ENCODE measurements around the gene TRPM3.

Gene TRPM3

DNA sequence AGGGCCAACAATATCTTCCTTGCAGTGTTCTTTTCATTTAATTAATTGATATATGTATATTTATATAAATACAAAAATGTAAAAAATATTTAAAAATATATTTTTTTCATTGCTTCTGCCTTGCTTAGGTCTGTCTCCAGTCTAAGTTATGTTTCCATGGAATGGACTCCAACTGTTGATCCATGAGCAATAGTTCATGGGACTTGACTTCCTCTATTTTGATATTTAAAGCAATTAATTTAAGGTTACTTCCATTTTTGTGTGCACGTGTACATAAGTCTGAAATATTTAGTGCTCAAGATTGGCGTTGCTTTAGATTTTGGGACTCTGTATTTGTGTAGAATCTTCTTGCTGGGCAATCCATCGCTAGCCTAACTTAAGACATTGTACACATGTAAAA, 551.6 kb downstream of the TRPM3 start:
- no peak for DNase-seq

DNA sequence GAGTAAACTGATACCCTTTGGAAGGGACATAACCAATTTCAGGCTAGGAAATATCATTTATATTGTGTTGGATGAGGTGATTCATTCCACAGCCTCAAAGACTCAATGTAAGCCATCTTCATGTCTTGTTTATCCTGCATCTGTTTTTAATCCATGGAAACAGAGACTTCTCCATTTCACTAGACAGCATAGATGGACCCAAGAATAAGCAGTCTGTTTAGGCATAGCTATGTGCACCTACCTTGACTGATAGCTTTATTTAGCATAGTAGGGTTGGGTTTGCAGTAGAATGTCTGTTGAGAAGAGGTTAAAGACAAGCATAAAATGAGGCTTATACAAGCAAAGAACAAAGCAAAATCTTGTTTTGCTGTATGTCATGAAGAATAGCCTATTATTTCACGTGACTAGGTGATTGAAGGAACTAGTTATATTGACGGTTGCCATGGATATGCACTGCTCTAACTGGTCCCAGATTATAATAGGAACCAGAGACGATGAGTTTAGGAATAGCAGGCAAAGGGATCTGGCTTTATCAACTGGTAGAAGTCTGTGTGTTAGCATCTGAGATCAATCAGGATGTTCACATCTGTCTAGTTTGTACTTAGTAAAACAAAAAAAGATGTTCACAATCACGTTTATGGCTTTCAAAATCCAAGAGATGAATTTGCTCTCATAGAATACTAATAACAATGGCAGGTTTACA, 552.2 kb downstream of the TRPM3 start:
- no peak for DNase-seq

DNA sequence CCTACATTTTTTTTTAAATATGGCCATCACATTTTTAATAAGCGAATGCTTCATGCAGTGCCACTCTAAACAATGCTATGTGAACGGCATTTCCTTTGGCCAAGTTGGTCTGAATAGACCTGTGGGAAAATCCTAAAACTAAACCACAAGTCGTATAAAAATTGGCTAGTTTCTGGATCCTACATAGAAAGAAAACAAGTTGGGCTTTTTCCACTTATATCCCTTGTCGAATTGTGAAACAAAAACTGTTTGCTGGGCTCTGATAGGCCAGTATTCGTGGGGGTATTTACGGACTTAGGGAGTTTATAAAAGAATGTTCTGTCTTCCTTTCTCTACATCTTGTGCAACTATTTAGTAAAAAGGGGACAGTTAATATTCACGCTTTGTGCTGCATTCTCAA, 553.9 kb downstream of the TRPM3 start:
- no peak for DNase-seq

DNA sequence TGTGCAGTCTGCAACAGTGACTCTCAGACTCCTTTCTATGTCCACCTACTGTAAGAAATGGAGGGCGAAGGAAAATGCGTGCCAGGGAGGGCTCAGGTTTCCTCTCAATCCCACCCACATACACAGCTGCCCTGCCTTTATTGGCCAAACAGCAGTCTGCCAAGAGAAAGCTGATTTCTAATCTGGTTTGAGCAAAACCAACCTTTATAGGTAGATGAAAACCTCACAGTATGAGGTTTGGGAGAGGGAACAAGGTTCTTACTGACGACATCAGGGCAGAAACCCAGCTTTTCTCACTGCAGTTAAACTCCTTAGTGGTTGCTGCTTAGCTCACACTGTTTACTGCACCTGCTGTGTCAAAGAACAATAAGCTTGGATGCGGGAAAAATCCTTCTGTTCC, 554.7 kb downstream of the TRPM3 start:
- DNase-seq: no peak

DNA sequence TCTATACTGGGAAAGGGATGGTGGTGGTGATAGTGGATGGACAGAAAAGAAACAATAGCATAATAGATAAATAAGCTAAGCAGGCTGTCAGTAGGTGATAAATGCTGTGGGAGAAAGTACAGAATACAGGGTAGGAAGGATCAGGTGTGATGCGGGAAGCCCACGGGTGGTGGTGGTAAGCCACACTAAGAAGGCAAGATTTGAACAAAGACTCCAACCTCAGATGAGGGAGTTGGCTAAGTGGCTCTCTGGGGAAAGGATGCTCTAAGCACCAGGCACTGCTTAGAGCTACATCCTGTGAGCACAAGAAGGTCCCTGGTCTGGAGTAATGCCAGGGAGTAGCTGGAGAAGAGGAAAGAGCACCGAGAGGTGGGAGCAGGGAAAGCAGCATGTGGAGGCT, 555.4 kb downstream of the TRPM3 start:
- no peak for DNase-seq

DNA sequence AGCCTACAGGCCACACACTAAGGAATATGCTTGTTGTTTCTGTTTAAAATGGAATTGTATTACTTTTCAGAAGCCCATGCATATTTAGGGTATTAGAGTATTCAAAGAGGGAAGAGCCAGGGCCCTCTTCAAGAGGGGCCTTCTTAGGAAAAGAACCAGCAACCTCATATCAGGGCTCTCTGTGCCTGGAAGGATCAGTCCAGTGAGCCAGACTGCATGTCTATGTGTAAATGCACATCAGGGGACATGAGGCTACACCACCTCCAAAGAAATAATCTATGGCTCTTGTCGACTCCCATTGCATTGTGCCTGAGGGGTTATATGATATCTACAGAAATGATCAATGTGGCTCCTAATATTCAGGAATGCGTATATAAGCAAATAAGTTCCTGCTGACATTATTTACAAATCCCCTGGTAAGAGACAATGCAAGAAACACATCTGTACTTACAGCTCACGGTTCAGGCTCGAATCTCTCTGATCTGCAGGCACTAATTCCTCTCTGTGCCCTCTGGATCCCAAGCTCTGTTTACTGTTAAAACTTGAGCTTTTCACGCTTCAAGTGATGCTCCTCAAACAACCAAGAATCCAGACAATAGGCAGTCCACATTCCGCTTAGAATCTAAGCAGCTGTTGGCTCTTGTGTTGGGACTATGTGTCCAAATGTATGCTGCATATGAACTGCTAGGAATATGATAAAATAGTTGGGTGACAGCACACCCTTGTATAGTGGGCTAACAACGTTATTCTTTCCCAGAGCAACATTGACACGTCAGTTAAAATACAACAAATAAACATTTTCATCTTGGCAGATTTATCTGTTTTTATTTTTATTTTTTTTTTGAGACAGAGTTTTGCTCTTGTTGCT, 556.7 kb downstream of the TRPM3 start:
- DNase-seq: no peak

DNA sequence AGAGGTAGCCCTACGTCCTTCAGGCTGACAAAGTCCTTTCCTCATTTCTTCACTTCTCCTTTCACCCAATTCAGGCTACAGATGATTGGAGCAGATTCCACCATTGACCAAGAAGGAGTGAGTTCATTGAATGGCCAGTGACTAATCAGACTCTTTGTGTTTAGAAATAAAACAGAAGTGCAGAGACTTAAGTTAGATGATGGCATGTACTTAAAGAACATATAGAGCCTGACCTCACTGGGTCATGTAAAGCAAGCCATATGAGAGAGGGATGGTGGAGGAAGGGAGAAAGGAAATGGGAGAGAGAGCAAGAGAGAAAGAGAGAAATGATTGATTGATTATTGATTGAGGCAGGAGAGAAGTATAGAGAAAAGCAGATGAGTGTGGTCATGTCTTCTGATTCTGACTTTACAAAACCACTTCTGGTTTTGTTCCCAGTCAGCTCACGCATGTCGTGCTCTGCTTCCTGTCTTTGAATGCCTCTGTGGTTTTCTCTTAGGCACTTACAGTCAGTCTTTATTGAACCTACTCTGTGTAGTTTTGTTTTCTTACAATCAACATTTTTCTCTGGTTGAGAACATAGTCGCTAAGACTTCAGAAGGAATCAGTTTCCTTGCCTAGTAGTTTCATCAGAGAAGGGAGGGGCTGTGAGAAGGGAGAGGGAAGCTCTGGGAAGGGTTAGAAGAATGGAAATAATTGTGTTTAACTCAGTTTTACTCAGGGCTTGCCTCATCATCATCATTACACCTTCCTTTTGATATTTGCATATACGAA, 557.8 kb downstream of the TRPM3 start:
- no peak for DNase-seq

DNA sequence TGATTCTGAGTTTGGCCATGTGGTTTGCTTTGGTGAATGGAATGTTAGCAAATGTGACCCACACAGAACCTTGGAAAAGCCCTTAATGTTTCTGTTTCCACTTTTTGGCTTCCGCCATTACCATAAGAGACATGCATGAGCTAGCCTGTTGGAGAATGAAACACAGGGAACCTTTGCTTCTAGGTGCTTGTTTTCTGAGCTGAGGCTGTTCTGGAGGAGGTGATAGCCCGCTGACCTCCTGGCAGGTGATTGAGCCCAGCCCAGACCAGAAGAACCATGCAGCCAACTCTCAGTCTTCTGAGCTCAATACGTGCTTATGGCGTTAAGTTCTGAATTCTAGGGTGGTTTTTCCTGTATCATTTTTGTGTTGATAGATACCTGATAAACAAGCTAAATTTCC, 558.4 kb downstream of the TRPM3 start:
- no peak for DNase-seq

DNA sequence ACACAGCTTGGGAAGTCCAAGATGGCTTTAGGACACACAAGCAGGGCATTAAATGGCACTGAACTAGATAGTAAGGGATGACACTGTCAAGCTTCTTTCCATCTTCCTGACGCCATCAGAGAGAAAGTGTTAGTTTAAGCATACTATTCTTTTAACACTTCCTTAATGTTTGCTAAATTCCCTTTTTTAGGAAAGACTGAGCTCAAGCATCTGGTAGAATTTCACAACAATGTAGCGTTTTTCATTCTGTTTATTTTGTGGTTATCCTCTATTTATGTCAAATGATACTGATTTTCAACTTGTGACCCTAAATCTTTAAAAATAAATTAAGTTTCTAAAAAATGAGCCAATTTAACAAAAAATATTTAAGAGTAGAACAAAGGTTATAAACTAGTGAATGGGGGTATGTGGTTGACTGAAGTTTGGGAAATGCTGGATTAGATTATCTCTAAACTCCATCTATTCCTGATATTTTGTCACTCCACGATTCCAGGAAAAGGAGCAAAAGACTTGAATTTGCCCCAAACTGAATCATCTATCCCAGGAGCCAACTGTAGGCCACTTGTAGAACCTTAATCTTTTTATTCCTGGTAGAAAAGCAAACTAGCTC, 559.5 kb downstream of the TRPM3 start:
- DNase-seq: no peak

DNA sequence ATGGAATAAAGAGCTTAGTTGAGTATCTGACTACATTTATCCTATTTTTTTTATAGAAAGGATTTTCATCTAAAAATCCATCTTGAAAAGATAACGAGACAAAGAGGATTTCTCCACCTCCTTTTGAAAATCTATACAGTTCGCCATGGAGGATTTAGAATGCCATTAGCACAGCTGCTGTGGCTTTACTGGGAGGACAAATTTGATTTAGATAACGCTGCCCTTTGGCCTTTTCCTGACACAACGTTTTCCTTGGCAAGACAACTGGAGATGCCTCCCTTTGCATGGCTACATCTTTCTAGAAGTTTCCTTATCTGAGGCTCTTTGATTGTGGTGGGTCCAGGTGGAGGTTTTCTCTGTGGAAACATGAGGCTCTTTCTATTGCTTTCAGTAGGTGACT, 560.3 kb downstream of the TRPM3 start:
- no peak for DNase-seq

DNA sequence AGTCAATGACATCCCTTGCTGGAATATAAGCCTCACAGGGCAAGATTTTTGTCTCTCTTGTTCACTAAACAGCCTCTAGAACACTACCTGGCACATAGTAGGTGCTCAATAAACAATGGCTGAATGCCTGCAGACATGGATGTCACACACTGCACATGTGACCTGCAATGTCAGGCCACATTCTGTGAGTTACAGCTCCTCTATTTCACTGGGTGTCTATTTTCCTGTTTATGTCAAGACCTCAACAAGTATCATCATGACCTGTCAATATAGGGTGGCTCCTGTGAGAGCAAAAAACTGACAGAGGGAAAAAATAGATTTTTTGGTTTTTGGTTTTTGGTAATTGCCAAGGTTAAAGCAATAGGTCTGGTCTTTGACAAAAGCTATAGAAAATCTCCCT, 562.3 kb downstream of the TRPM3 start:
- no peak for DNase-seq

DNA sequence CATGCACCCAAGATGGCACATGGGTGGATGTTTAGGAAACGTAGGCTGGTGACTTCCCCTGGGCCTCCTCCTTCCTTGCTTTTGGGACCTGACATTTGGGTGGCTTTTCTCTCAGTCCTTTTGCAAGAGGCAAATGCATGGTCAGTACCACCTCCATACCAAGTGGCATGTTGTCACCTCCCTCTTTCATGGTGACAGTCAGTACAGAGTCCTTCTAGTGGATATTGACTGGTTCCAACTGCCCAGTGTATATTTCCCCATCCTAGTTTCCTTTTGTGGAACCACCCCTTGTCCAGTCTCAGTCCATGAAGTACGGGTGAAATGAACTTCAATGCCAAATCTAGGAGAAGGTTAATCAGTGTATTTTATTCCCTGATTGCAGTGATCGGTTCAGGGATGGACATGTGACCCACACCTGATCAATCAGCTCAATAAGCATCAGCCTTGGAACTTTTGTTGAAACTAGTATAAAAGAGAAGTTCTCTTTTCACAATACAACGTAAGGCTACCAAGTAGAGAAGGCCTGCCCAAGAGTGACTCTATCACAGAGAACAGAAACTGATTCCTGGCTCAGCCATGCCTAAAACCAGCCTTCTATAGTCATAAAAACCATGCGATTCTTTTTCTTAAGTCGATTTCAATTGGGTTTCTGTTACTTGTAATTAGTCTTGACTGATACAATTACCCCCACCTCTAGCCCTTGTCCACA, 563.6 kb downstream of the TRPM3 start:
- no peak for DNase-seq

DNA sequence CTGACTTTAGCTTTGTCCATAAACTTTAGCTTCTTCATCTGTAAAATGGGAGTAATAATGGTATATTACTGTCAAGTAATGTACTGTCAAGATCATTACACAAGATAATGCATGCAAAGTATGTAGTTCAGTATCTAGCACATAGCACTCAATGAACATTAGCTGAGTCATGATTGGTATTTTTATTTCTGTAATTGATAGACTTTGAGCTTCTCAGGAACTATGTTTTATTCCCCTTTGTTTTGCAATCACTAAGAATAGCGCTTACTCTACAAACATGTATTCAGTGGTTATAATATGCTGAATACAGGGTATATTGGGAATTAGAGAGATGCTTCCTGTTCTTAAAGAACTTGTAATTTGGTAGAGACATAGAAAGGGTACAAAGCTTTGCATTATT, 564.6 kb downstream of the TRPM3 start:
- no peak for DNase-seq

DNA sequence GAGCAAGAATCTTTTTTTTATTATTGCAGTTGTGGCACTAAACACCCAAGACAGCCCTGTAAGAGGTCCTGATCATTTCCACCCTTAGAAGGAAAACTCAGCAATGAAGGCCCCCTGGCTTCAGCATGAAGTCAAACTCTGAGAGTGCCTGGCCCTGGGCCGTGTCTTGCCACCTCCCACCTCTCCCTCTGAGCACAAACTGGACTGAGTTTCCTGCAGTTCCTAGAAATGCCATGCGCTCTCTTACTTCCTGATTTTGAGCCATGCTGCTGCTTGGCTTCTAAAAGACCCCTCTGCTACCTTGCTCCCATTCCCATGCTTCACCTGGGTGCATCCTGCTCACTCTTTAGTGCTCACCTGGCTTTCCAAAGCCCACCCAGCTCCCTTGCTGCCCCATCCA, 566.5 kb downstream of the TRPM3 start:
- DNase-seq: no peak

DNA sequence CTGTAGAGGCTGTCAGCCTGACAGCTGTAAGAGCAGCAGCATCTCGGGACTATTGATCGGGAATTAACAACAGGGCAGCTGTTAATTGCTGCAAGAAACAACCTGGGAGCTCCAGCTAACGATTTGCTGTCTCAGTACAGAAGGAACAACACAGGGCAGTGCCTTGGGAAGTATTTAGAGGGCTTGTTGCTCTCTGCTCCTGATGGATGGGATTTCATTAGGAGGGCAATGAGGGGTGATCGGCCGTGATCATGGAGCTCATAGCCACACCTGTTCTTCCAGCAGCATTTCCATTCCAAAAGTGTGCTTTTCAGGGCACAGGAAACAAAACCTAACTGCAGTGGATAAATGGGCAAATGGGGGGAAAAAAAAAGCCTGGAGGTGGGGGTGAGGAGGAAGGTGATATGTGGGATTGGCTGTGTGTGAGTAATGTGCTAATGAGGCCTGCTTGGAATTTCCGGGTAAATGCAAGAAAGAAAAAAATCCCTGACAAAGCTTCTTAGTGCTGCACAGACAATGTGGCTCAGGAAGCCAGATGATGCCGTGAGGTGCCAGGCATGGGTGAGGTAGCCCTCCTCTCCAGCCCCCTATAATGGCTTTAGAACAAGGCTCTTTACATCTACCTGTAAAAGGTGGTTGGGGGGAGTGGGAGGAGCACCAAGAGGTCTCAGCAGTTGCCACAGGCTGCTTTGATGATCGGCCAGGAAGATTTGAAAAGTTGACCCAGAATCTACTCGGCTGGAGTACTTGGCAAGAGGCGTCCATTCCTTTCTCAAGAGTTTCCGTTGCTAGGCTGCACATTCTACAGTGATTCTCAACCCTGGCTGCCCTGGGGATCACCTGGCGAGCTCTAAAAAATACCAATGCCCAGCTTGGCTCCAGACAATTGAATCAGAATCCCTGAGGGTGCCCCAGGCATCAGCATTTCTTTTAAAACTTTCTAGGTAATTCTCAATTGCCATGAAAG, 567.4 kb downstream of the TRPM3 start:
- no peak for DNase-seq

DNA sequence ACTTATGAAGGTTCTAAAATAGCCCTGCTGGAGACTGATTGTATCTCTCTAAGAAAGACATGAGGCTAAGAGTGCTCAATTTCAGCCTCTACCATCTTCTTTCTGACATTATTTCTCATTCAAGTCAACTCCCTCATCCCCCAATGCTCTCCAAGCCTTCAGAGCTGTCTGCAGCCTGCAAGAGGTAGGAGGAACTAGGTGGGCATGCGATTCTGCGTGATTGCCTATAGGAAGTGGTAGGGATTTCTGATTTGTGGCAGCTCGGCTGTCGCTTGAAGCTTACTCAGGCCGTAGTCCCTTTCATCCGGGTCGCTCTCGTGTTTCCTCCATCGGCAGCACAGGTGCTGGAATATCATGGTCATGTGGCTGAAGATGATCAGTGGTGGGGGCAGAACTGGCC, 568.9 kb downstream of the TRPM3 start:
- DNase-seq: no peak

DNA sequence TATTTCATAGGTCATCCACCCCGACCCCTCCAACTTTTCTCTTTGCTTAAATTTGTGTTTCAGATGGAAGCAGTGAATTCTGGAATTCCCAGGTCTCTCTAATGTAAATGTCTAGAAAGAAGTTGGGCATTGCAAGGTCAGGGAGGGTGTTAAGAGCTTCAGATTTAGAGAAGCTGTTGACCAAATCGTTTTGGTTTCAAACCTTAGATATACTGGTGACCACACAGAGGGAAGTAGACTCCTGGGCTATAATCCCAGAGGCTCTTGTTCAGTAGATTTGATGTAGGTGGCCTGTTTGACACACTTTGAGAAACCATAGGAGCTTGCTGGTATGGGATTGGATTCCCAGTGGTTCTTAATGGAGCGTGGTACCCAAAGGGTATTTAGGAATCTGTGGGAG, 569.6 kb downstream of the TRPM3 start:
- no peak for DNase-seq

DNA sequence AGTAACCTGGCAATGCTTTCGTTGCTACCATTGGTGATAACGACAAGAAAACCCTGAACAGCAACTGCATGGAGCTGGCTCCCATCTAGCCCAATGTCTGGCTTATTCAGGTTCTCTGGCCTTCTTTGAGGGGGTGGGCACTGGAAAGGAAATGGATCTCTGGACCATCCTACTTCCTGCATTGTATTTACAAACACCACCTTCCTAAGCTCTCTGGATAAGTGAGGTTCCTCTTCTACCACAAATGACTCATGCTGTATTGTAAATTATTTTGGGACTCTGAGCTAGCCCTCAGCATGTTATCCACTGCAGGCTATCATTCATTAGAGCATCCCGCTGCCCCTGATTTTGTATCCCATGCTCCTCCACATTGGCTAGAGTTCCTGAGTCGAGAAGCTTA, 570.0 kb downstream of the TRPM3 start:
- no peak for DNase-seq

DNA sequence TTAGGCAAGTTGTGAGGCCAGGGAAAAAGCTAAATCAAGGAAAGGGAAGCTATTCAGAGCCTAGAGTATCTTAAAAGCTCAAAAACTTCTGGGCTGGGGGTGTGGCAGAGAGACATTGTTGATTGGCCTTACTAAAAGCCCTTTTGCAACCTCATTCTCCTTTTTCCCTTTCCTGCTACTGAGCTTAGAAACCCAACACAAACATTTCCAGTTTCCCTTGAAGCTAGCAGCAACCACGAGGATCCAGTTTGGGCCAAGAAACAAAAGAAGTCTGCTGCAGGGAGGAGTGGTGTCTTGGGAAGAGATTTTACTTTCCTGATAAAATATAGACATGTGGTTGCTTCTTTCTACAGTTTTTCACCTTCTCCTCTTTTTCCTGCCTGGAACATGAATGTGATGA, 571.5 kb downstream of the TRPM3 start:
- DNase-seq: no peak

DNA sequence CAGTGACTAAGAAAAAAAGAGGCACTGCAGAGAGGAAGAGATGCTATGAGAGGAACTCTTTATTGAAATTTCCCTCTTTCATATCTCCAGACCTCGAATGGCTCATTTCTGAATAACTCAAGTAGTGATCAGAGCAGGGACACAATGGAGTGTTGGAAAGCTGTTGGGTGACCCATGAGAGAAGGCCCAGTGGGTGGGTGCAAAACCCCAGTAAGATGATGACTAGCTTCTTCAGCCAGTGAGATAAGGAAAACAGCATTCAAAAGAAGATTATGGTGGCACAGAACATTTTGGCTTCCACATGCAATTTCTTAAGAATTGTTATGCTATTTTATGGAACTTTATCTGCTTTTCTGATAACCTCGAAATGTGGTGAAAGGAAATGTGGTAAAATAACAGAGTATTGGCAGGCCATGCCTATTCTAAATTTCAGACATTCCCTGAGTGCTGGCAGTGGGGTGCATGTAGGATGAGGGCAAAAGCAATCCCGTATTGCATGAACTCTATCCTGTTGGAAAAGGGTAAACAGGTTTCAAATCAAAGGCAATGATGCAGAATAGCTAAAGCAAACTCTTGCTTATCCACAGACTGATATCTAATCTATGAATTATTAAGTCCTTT, 579.0 kb downstream of the TRPM3 start:
- no peak for DNase-seq

DNA sequence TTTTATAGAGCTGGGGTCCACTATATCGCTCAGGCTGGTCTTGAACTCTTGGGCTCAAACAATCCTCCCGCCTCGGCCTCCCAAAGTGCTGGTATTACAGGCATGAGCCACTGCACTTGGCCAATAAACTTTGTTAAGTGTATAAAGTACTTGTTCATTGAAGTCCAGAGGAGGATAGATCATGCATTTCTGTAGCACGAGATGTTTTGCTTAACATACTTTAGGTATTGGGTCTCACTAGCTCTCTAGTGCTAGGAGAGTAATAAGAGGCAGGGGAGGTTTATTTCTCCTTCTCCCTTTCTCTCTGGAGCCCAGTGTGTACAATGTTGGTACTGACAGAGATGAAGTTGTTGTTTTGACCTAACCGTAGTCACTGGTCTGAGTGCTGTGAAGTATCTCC, 581.4 kb downstream of the TRPM3 start:
- no peak for DNase-seq

Measured in NCI-H446 treated with DMSO at 0.1 percent for 48 hours (cell line).